Stimulated activated CD4-positive, alpha-beta T cell treated with anti-CD3 and anti-CD28 coated beads, Interleukin-2, amount 100 ng/mL, for 48 hours (primary cell): ENCODE data around the gene COL4A2.

ENCODE experiments used
- DNase-seq, 2 donors: peaks; one replicate each; pipeline ENCODE4 v3.0.0-alpha.2; 2020

COL4A2 gene

DNA sequence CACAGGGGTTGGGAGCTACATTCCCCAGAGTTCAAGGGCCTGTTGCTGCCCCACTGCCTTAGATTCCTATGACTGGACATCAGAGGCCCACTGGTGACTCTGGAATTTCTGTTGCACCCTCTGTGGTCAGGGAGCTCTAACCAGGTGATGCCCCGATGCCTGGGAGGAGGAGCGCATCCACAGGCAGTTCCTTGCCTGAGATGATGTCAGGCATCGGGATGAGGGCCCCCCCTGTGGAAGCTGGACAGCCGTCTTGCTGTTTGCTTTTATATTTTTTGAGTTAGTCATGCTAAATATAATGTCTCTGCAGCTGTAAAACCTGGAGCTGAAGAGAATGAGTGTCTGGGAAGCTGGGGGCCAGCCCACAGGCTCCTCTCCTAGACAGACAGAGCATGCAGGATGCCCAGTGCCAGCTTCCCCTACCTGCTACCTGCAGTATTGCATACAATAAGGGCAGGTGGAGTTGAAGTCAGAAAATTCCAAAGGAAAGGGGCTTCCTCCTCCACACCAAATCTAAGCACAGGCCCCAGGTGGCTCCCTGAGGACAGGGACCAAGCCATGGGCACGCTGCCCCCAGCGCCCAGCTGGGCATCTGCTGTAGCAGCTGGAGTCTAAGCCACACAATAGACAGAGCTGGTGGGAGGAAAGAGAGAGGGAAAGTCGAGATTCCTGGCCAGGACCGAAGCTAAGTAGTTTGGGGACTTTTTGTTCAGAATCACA, 16.2 kb downstream of the COL4A2 start:
- DNase-seq, result no peak

DNA sequence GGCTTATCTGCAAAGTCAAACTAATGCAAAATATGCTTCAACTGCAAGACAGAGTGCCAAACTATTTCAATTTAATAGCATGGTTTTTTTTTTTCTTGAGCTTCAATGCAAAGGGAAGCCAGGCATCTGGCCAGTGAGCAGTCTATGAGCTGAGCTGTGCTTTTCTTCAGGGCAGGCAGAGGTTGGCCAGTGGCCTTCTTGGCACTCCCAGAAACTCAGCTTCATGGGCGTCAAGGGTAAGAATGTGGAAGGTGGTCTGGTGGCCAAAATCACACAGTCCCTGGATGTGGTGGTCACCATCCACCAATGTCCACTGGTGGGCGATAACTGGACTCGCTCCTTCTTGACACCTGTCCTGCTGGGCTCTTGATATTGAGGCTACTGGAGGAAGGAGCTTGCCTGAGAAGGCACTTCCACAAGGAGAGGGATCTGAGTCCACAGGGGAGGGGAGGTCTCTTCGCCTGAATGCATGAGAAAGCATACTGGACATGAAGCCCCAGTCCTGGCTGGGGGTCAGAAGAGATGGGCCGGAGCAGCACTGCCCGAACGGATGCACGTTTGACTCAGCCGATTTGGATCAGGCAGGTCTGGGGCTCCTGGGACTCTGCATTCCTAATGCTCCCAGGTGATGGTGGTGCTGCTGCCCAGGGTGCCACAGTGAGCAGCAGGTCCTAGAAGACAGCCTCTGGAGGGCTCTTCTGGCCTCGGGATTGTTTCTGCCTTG, 17.1 kb downstream of the COL4A2 start:
- no peak for DNase-seq

DNA sequence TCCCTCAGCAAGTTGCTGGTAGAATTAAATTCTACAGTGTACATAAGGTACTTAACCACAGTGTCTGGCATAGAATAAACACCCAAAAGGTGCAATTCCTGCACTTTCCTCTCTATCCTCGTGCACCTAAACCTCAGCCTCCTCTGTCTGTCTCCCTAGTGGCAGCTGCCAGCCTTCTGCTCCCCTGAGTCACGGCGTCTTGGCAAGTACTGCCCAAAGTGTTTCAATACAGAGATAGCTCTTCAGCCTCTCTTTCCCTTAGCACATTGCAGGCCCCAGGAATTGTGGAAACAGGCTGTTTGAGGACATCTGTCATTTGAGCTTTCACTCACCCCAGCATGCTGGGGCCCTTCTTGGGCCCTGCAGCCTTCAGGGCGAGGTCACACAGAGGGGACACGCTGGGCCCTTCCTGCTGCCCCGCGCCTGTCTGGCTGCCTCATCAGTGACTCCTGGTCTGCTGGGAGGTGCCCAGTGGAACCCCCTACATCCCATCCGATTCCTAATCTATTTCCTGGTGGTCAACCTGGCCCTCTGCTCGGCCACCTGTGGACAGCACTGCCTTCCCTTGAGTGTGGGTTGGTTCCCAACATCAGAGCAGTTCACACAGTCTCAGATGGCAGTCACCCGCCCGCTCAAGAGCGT, 19.3 kb downstream of the COL4A2 start:
- no peak for DNase-seq

GRCh38 chr13:110327051-110327721, 20.1 kb downstream of the COL4A2 start:
- no peak for DNase-seq

GRCh38 chr13:110328573-110328972, 21.5 kb downstream of the COL4A2 start:
- no peak for DNase-seq

DNA sequence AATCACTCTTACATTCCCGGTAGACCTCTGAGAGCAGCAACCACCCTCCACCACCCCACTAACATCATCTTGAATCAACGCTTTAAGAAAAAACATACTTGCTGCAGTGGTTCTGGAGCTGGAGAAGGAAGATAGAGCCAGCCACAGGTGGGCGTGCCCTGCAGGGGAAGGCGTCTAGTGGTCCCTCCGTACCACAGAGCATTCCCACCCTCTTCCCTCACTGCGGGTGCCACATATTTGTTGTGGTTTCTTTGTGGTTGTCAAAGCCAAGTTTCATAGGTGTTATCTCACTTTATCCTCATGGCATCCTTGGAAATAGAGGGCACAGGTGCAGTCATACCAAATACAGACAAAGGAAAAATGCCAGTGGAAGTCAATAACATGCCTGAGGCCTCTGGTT, 22.2 kb downstream of the COL4A2 start:
- no peak for DNase-seq

DNA sequence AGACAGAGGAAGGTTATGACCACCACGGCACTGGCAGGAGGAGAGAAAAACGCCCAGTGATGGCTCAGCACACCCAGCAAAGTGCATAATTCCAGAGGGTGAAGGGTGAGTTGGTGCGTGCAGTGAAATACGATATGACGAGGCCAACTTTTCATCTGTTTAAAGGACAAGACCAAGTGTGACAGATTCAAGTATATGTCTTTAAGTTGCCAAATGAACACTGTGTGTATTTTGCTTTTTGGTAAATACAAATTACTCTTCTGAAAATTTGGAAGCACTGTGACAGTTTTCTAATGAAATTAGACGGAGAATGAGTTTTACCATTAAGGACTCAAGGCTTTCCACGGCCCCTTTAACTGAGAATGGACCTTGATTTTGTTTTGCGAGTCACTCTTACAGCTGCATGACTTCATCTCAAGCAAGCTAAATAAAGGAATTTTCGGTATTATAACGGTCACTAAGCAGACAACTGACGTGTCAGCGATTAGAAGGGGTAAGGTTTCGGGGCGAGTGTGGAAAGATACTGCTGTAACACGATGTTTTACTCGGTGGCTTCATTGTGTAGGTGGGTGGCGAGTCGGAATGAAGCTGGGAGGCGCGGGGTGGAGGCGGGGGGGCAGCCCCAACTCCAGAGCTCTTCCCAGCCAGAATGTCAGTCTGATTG, 22.8 kb downstream of the COL4A2 start:
- DNase-seq, result no peak

DNA sequence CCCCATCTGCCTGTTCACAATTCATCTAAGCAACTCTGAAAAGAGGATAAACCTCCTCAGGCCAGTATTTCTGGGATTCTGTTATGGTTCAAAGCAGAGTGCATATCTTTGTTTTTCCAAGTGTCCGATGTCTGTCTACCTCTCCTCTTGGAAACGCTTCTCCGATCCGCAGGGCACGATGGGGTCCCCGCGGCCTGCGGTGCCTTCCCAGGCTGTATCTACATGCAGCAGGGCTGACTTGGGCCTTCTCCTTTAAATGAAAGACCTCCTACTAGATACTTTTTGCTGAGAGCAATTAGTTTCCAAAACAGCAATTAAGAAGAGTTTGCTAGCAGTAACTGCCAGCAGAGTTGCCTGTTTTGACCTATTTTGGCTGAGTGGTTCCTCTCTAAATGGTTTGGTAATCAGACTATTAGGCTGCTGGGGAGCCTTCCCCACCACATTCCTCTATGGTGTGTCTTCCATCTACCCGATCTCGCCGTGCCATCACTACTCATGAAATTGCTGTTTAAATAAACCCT, 23.5 kb downstream of the COL4A2 start:
- no peak for DNase-seq

DNA sequence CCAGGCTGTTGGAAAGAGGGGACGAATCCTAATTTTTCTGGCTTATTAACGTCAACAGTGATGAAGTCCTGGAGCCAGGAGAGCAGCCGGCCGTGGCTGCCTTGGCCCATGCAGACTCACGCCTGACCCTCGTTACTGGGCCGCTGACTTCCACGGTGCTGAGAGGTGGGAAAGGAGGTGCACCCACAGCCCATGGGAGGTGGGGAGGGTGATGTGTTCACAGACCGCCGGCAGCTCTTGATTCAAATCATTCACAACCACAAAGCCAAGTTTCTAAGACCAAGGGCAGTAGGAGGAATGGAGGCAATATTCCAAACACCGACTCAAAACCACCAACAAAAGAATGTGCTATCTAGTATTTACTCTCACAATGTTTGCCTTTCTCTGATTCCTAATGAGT, 24.3 kb downstream of the COL4A2 start:
- DNase-seq, result no peak

DNA sequence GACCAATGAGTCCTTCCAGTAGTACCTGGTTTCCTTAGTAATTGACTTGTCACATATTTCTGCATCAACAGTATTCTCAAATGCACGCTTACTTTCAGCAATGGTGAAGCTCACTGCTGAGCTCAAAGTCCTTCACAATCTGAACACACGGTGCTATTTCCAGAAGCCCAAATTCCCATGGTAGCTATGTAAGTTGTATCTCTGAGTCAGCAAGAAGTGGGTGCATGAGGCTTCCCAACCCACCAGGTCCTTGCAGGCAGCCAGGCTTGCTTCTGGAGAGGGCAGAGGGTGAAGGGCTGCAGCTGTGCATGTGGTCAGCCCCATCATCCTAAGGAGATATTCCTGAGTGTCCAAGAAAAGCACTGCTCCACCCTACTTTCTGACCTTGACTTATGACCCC, 25.7 kb downstream of the COL4A2 start:
- no peak for DNase-seq

DNA sequence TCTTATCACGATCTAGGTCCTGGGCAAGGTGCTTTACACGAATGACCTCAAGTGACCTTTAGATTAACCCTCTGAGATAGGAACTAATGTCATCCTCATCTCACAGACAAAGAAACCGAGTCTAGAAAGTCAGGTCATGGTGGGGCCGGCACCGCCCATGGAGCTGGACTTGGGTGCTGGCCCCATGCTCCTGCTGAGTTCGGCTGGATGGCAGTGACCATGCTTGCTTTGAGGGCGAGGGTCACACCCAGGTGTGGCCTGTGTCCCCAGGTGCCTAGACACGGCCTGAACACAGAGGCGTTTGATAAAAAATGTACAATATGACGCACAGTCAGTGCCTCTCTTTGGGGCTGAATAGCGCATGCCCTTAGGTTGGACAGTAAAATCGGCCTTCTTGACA, 26.8 kb downstream of the COL4A2 start:
- no peak for DNase-seq

- DNase-seq, result no peak
Observed at GRCh38 chr13:110334256-110334655, 27.2 kb downstream of the COL4A2 start.

DNA sequence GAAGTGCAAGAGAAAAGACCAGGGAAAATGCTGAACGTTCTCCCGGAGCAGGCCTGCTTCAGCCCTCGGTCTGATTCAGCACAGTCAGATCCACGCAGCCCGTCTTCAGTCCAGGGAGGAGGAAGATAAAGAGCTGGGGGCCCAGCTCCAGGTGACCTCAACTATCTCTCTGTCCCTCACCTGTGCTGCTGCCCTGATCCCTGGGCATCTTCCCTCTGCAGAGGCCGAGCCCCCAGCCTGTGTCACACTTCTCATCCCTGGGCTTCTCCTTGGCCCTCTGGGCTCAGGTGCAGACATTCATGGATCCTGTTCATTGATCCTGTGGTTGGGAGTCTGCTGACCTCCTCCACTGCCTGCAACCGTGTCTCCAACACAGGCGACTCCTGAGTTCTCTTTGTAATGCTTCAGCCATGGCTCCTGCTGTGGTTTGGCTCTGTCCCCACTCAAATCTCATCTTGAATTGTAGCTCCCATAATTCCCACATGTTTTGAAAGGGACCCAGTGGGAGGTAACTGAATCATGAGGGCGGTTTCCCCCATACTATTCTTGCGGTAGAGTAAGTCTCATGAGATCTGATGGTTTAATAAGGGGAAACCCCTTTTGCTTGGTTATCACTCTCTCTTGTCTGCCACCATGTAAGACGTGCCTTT, 27.9 kb downstream of the COL4A2 start:
- no peak for DNase-seq

DNA sequence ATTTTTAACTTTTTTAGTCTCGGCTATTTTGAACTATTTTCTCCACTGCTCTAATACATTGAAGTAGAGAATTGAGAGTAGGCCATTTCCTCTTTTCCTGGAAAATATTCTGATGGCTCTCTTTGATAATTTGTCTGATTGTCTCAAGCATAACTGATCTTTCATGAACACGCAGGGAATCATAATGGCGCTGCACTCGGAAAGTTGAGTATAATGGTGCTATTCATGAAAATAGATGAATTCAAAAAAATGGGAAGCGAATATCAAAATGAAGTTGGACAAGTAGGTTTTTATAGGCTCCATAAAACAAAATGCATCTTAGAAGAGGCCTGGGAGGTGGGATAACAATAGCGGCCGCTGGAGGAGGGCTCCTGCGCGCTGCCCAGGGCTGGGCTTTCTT, 29.0 kb downstream of the COL4A2 start:
- DNase-seq, result no peak

- no peak for DNase-seq
Observed at GRCh38 chr13:110336681-110337080, 29.6 kb downstream of the COL4A2 start.

DNA sequence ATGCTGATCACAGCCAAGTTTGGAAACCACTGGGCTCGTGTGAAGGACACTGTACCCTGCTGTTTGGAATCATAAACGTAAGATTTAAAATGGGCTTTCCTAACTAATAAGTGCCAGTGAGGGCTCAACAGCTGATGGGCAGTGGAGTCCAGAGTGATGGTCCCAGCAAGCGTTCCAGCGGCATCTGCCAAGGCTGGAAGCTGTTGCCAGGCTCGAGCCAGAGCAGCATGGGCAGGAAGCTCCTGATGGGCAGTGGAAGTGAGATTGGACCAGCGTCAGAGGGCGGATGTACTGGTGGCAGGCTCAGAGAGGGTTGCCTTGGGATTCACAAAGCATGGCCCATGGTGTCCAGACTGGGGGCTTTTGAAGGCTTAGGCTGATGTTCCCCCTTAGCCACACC, 30.2 kb downstream of the COL4A2 start:
- DNase-seq, result no peak

- no peak for DNase-seq
Observed at GRCh38 chr13:110338441-110339101, 31.5 kb downstream of the COL4A2 start.

DNA sequence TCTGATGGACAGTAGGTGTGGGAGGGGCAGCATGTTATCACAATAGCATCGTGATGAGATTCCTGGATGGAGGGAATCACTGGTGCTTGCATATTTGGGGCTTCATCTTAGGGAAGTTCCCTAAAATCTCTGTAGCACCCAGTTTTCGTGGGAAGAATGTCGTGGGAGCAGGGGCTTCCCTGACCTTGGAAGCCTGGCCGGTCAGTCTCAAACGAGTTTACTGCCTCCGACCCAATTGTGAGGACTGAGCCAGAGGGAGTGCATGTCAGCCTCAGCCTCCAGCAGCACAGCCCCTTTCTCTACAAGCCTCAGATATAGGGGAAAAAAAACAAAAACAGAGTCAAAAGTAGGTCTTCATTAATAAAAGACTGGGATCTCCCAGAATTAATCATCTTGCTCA, 32.2 kb downstream of the COL4A2 start:
- no peak for DNase-seq

- DNase-seq, result no peak
Observed at GRCh38 chr13:110339975-110340550, 33.0 kb downstream of the COL4A2 start.

GRCh38 chr13:110340812-110341444, 33.8 kb downstream of the COL4A2 start:
- peak; percentile 20 to 48 for DNase-seq
